Smooth muscle cell of the coronary artery (primary cell): Measurements from ENCODE around the gene CFAP251. TPM values are rescaled to one million over a fixed set of nuclear protein-coding genes. Genes with fewer than 3 reads are reported as not detected.

ENCODE experiments used
- total RNA-seq: library from RNA; depleted of rRNA; stranded (reverse); fragments of >200 nt; gene quantifications from 2 replicates; pipeline ENCODE4 v1.2.3, GENCODE V29; 2014; ENCODE audit warnings: low replicate concordance

CFAP251 gene
- total RNA-seq = 1.5 and 2.3 TPM in 2 replicates

GRCh38 chr12:121917950-121918678 is at the start of gene CFAP251:
Gene CFAP251, plus strand, starts transcription at chr12:121918592. Its CDS starts 2,714 bp downstream, at chr12:121921306.

DNA sequence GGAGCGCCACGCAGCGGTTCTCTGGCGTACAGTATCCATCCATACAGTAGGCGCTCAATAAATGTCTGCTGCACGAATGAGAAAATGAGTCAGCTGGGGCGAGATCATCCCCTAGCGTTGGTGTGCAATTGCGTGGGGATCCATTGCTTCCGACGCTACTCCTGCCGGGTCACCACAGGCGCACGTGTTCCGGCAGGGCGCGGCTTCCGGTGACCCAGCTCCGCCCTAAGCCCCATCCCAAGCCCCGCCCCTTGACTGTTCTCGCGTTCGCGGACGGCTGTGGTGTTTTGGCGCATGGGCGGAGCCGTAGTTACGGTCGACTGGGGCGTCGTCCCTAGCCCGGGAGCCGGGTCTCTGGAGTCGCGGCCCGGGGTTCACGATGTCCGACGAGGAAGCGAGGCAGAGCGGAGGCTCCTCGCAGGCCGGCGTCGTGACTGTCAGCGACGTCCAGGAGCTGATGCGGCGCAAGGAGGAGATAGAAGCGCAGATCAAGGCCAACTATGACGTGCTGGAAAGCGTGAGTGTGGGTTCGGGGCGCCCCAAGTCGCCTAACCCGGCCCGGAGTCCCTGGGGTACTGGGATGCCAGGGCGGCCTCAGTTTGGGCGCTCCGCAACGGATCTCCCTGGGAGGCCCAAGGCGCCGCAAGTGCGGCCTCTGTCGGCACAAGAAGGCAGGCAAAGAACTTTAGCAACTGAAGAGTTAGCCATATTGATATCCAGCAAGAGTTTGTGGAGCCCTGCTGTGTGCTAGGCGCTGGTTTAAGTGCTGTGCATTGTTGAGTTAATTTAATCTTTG is 29.7 kb upstream of the CFAP251 start, which contains the start of gene PSMD9:
PSMD9 (plus strand) TSS at position 313 of the 796 bp plus-strand sequence; CDS start at position 380, 67 bp downstream.

DNA sequence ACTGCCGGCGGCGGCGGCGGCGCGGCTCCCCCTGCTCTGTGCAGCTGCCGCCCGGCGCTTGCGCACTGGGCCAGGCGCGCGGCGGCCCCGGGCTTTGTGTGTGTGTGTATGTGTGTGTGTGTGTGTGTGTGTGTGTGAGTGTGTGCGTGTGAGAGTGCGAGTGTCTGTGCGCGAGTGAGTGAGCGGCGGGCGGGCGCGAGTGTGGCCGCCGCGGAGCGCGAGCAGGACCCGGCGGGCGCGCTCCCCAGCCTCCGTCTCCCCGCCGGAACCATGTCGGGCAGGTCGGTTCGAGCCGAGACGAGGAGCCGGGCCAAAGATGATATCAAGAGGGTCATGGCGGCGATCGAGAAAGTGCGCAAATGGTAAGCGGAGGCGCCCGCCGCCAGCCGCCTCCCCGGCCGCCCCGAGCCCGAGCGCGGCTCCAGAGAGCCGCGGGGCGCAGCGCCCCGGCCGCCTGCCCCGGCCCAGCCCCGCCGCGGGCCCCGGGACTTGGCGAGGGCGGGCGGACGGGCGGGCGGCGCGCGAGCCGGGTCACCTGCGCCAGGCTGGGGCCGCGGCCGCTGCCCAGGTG is 103.5 kb downstream of the CFAP251 start, which contains the start of gene BCL7A:
BCL7A (plus strand) TSS at position 63 of the 571 bp plus-strand sequence; CDS start at position 271, 208 bp downstream.

Other genes starting within 250 kb of the CFAP251 start
- 1.1 and 2.0 TPM in 2 replicates for gene MORN3, start 248.9 kb upstream of the CFAP251 start, total RNA-seq
- 8.2 and 9.2 TPM in 2 replicates for gene TMEM120B, start 205.8 kb upstream of the CFAP251 start, total RNA-seq
- 0.82 and 2.4 TPM in 2 replicates for gene RHOF, start 124.9 kb upstream of the CFAP251 start, total RNA-seq
- 1.5 and 1.6 TPM in 2 replicates for gene SETD1B, start 114.6 kb upstream of the CFAP251 start, total RNA-seq
- gene HPD, start 59.7 kb upstream of the CFAP251 start, total RNA-seq = 0.15 and 1.1 TPM in 2 replicates
- 122 and 150 TPM in 2 replicates for gene PSMD9, start 29.8 kb upstream of the CFAP251 start, total RNA-seq
- 4.8 and 5.0 TPM in 2 replicates for gene BCL7A, start 103.3 kb downstream of the CFAP251 start, total RNA-seq
- 7.3 and 14.7 TPM in 2 replicates for gene MLXIP, start 160.2 kb downstream of the CFAP251 start, total RNA-seq